Right lobe of liver (tissue), 6 donors: ENCODE measurements around the gene FABP1. TPM values are rescaled to one million over a fixed set of nuclear protein-coding genes. Genes with fewer than 3 reads are reported as not detected.
A peak's percentile ranks its signal among the peaks of the same experiment; 100 is the strongest.

Experiments
- ATAC-seq, 4 donors: fragments of 200-7000 bp; cut with Tn5 transposase; one replicate each; pipeline ENCODE4 v1.9.1; 2020; ENCODE audit warnings: mild to moderate bottlenecking in 4 of 4, moderate library complexity in 4 of 4
- DNase-seq, 3 donors: peaks; one replicate each; pipeline ENCODE4 v3.0.0-alpha.2; 2020
- H3K27ac ChIP-seq, 3 donors: fragments of 200-600 bp; one replicate each; pipeline ENCODE4 v1.8.0; 2022
- H3K27me3 ChIP-seq, 2 donors: fragments of 200-600 bp; one replicate each; pipeline ENCODE4 v1.8.0; 2022
- H3K36me3 ChIP-seq, 4 donors: fragments of 200-600 bp; sonication (generic) in 1 of 4; one replicate each; pipeline versions ENCODE4 v1.5.1 to v1.8.0; 2017 to 2022; ENCODE audit warnings: control low read depth in 1 of 4
- H3K4me1 ChIP-seq, 4 donors: fragments of 200-600 bp; sonication (generic) in 1 of 4; one replicate each; pipeline versions ENCODE4 v1.5.1 to v1.8.0; 2017 to 2022; ENCODE audit warnings: control low read depth in 1 of 4
- H3K4me3 ChIP-seq, 3 donors: fragments of 200-600 bp; one replicate each; pipeline ENCODE4 v1.8.0; 2022
- H3K9me3 ChIP-seq, 4 donors: fragments of 200-600 bp; sonication (generic) in 1 of 4; one replicate each; pipeline versions ENCODE4 v1.5.1 to v1.8.0; 2017 to 2022; ENCODE audit warnings: control low read depth in 1 of 4
- CTCF ChIP-seq, 4 donors: fragments of 200-600 bp in 3 of 4; fragments of 450-650 bp in 1 of 4; IDR thresholded peaks; one replicate each; pipeline versions ENCODE4 v1.5.1 to v1.8.0; 2016 to 2022; ENCODE audit warnings: antibody characterized with exemption in 4 of 4, mild to moderate bottlenecking in 2 of 4
- POLR2A ChIP-seq: fragments of 450-650 bp; IDR thresholded peaks from one replicate; pipeline ENCODE4 v1.6.1; 2017; ENCODE audit warnings: antibody characterized with exemption, mild to moderate bottlenecking
- WGBS: methylation state at CpG from one replicate; pipeline ENCODE4 v1.1.6; 2018; ENCODE audit warnings: low coverage, low lambda C conversion rate; ENCODE audit not compliant: insufficient coverage; ENCODE audit errors: missing lambda C conversion rate; 5-methylcytosine and 5-hydroxymethylcytosine counted together
- intact Hi-C, 2 donors: fragments of 100-400 bp; cut with DNase I; formaldehyde crosslinking; loops; one replicate each; pipeline versions ENCODE4 v1.11.2 to v1.14.1; 2022
- total RNA-seq, 6 experiments: library from RNA; depleted of rRNA in 2 of 6; stranded (reverse); fragments of >200 nt in 2 of 6; fragmentation: NEBNext Ultra II Directional in 3 of 6; extraction: Animal tissue kit (Norgen Biotek cat#: 25700) in 3 of 6; gene quantifications; one replicate each; pipeline versions ENCODE4 v1.1.0 to v1.2.4, GENCODE V29; 2016 to 2023
- donor health status: DM: no; HTN: yes; CAD: no.
- donor health status: DM: no; HTN: no; CAD: no.
- donor health status: DM: no; HTN: no; CAD: no.
- donor health status: DM: no; HTN: yes; CAD: no.
- donor health status: DM: no; HTN: yes; CAD: no.

Gene FABP1
- total RNA-seq, 6 experiments from 2014 or later = 326 to 1,933 (median 908) TPM

- DNase-seq = no peak
- TF ChIP-seq POLR2A = no peak
- no peak for TF ChIP-seq CTCF (IDR thresholded peaks at IDR 0.05)
- Histone ChIP-seq H3K4me1 (no peaks in the 10 kb centered on the region), H3K9me3 (no peaks in the 10 kb centered on the region), H3K36me3 (no peaks in the 10 kb centered on the region), H3K27ac (no peak overlapping the region), H3K27me3 (no peaks in the 10 kb centered on the region), H3K4me3 (no peak overlapping the region)
- ATAC-seq = no peak
- intact Hi-C loops = no loop called here
- 86% methylated on average over 2 of the region's 2 CpGs for WGBS
Observed at GRCh38 chr2:88113069-88113468, 14.8 kb downstream of the FABP1 start.

- no peaks in the 10 kb centered on the region for H3K36me3 ChIP-seq
- no peaks in the 10 kb centered on the region for H3K4me1 ChIP-seq
- no peak overlapping the region for H3K27ac ChIP-seq
- TF ChIP-seq POLR2A = no peak
- no peak for TF ChIP-seq CTCF (IDR thresholded peaks at IDR 0.05)
- H3K9me3 ChIP-seq = no peaks in the 10 kb centered on the region
- WGBS = 40% methylated on average over 1 of the region's 2 CpGs
- intact Hi-C loops = no loop called here
- no peak for DNase-seq
- ATAC-seq = no peak
- no peaks in the 10 kb centered on the region for H3K27me3 ChIP-seq
- H3K4me3 ChIP-seq = no peak overlapping the region
Observed at GRCh38 chr2:88110830-88111229, 17.0 kb downstream of the FABP1 start.

- H3K4me3 ChIP-seq = no peak overlapping the region
- H3K9me3 ChIP-seq = no peaks in the 10 kb centered on the region
- H3K27me3 ChIP-seq = no peaks in the 10 kb centered on the region
- no peaks in the 10 kb centered on the region for H3K4me1 ChIP-seq
- no peak for TF ChIP-seq CTCF (IDR thresholded peaks at IDR 0.05)
- DNase-seq (no peak), ATAC-seq (no peak)
- WGBS = 80% methylated on average over 2 of the region's 4 CpGs
- no peak overlapping the region for H3K27ac ChIP-seq
- H3K36me3 ChIP-seq = no peaks in the 10 kb centered on the region
- intact Hi-C loops = no loop called here
Observed at GRCh38 chr2:88108796-88109195, 19.1 kb downstream of the FABP1 start.

- no peaks in the 10 kb centered on the region for H3K27me3 ChIP-seq
- H3K4me1 ChIP-seq = peaks cover 0 to 12% (median 3%) of the 10 kb centered on the region in 4 donors
- DNase-seq = peak in 2 of 3 donors; percentile 70 to 74
- H3K36me3 ChIP-seq = no peaks in the 10 kb centered on the region
- ATAC-seq = peak; percentile 79 to 95 (median 89)
- H3K27ac ChIP-seq = peak overlapping the region in 1 of 3 donors; percentile 56
- 30% methylated on average over 3 of the region's 3 CpGs for WGBS
- no peak overlapping the region for H3K4me3 ChIP-seq
- intact Hi-C loops = no loop called here
- TF ChIP-seq POLR2A = no peak
- TF ChIP-seq CTCF (IDR thresholded peaks at IDR 0.05) = no peak
- H3K9me3 ChIP-seq = no peaks in the 10 kb centered on the region
Observed at GRCh38 chr2:88100489-88100858, 27.4 kb downstream of the FABP1 start.
